Heart left ventricle (tissue), 13 donors: ENCODE results near the gene USP40.

ENCODE experiments used
- CTCF ChIP-seq, 12 donors: fragments of 200-600 bp; sonication (generic) in 4 of 12; IDR thresholded peaks; one replicate each; pipeline versions ENCODE4 v1.5.0 to v1.8.0; 2018 to 2022; ENCODE audit warnings: antibody characterized with exemption in 12 of 12, mild to moderate bottlenecking in 5 of 12
- POLR2A ChIP-seq, 2 donors: fragments of 450-650 bp; IDR thresholded peaks; one replicate each; pipeline ENCODE4 v1.6.1; 2017; ENCODE audit warnings: antibody characterized with exemption in 2 of 2, mild to moderate bottlenecking in 2 of 2, moderate library complexity in 2 of 2
- donor health status: ischemic (EF 13 %, LVEDD 7.1; RV severe dilation, severe dysfunction).
- donor health status: DM: no; HTN: yes; CAD: no.
- donor health status: DM: no; HTN: no; CAD: no.
- donor health status: ischemic (EF 25% LVEDD 6.9; RV normal size, moderate dysfunction).
- donor health status: ischemic (EF 25% LVEDD 5.7; RV mildly dilated, moderate dysfunction).
- donor health status: ischemic (EF 35%, LVEDD 5.7; RV mildly dilated, moderate dysfunction).
- donor health status: nonischemic (EF 11% LVEDD 7.7; RV severe dilation, severe dysfunction).
- donor health status: DM: yes; HTN: yes; CAD: no.
- donor health status: PGD.
- donor health status: ischemic (EF 29% LVEDD 5.4; RV normal size, mild dysfunction).
- donor health status: nonischemic (EF 23%, LVEDD 6.1; RV moderate dilation, normal function).

GRCh38 chr2:233426619-233427342, 139.8 kb downstream of the USP40 start:
- TF ChIP-seq CTCF (IDR thresholded peaks at IDR 0.05) (no peak), POLR2A (IDR thresholded peaks at IDR 0.05) (no peak)
